ENCODE data around the gene NRP1.

DNA sequence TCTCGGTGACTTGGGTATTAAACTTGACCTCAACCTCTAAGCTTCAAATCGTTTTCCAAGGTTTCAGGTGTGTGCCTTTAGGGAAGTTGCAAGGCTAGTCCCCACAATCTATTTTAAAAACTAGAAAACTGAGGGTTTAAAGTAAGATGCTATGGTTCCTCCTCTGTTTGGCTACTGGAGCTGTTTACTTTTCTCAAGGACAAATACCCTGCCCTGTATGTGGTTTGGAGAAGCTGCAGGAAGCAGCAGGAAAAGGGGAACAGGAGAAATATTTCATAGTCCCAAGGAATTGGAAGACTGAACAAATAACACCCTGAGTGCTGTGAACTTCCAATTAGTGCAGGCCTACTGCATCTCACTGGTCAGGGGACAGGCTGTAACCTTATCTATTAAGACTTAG, 135.9 kb downstream of the NRP1 start:
- TF ChIP-seq POLR2A (IDR thresholded peaks at IDR 0.05) (no peak), POLR2AphosphoS5 (IDR thresholded peaks at IDR 0.05) (no peak)
- TF ChIP-seq, protein P1, sequence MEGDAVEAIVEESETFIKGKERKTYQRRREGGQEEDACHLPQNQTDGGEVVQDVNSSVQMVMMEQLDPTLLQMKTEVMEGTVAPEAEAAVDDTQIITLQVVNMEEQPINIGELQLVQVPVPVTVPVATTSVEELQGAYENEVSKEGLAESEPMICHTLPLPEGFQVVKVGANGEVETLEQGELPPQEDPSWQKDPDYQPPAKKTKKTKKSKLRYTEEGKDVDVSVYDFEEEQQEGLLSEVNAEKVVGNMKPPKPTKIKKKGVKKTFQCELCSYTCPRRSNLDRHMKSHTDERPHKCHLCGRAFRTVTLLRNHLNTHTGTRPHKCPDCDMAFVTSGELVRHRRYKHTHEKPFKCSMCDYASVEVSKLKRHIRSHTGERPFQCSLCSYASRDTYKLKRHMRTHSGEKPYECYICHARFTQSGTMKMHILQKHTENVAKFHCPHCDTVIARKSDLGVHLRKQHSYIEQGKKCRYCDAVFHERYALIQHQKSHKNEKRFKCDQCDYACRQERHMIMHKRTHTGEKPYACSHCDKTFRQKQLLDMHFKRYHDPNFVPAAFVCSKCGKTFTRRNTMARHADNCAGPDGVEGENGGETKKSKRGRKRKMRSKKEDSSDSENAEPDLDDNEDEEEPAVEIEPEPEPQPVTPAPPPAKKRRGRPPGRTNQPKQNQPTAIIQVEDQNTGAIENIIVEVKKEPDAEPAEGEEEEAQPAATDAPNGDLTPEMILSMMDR (IDR thresholded peaks at IDR 0.05 in 8 of 11, conservative IDR thresholded peaks at IDR 0.05 in 3 of 11): no peak

Measured in spleen (tissue), 7 donors.